Endothelial cell of umbilical vein (primary cell): Measurements from ENCODE around the gene SRRM5. TPM values are rescaled to one million over a fixed set of nuclear protein-coding genes. Genes with fewer than 3 reads are reported as not detected.

Experiments used
- BruUV-seq: library from RNA; stranded (reverse); fragments of 400-500 nt; replicated peaks from 2 replicates; lab custom pipeline; 2021; lab: Mats Ljungman, UMichigan
- CTCF ChIA-PET: fragments of 300-600, 350-600 bp; sonication (Branson Sonifier 250); formaldehyde crosslinking; loops from one replicate; lab custom pipeline; 2021; ENCODE audit warnings: antibody characterized with exemption, inconsistent platforms; lab: Charles Lee
- POLR2A ChIA-PET: fragments of 300-600, 350-600 bp; sonication (Branson Sonifier 250); formaldehyde crosslinking; loops from one replicate; lab custom pipeline; 2021; ENCODE audit warnings: antibody characterized with exemption, inconsistent platforms; lab: Charles Lee
- DNase-seq: peaks from one replicate; pipeline ENCODE4 v3.0.0-alpha.2; 2011; ENCODE audit warnings: low read depth, low spot score
- FAIRE-seq: peaks from 2 replicates; lab custom pipeline; 2011; peaks lifted over from hg19 to GRCh38; lab: Jason Lieb, UNC
- H2AFZ ChIP-seq: 2 replicates; pipeline ENCODE4 v1.6.0; 2012; ENCODE audit warnings: low read depth, low read length, control low read depth, inconsistent platforms
- H3K27ac ChIP-seq: 2 replicates; pipeline ENCODE4 v1.5.1; 2011; ENCODE audit warnings: low read depth, mild to moderate bottlenecking, control low read depth, low read length, moderate library complexity; ENCODE audit not compliant: insufficient read depth
- H3K27me3 ChIP-seq, 2 experiments: 2 replicates each; pipeline versions ENCODE4 v1.6.0 to v1.6.1; 2011; ENCODE audit warnings: low read length in 2 of 2, mixed read lengths in 1 of 2; ENCODE audit not compliant: control insufficient read depth in 2 of 2, insufficient read depth in 2 of 2
- H3K36me3 ChIP-seq, 2 experiments: 2 replicates in 1 of 2; 3 replicates in 1 of 2; pipeline ENCODE4 v1.5.1; 2011; ENCODE audit warnings: low read length in 2 of 2, mild to moderate bottlenecking in 1 of 2, moderate library complexity in 1 of 2; ENCODE audit not compliant: control insufficient read depth in 2 of 2, insufficient read depth in 2 of 2; ENCODE audit errors: extremely low read depth in 1 of 2
- H3K4me1 ChIP-seq: 3 replicates; pipeline ENCODE4 v1.5.1; 2011; ENCODE audit warnings: mild to moderate bottlenecking, low read length; ENCODE audit not compliant: control insufficient read depth, insufficient read depth; ENCODE audit errors: extremely low read depth
- H3K4me2 ChIP-seq: 2 replicates; pipeline ENCODE4 v1.6.1; 2011; ENCODE audit warnings: low read length, control low read depth, mixed read lengths; ENCODE audit not compliant: insufficient read depth
- H3K4me3 ChIP-seq, 3 experiments: fragments of 200-600 bp in 1 of 3; sonication (generic), shearing (Covaris generic) in 1 of 3; replicated peaks in 1 of 3; 2 replicates each; pipeline ENCODE4 v1.5.1; 2011 to 2016; ENCODE audit warnings: control low read depth in 3 of 3, low read length in 3 of 3, mild to moderate bottlenecking in 2 of 3, inconsistent platforms in 1 of 3, low read depth in 1 of 3, moderate library complexity in 1 of 3; ENCODE audit not compliant: insufficient read depth in 1 of 3
- H3K79me2 ChIP-seq: 2 replicates; pipeline ENCODE4 v1.6.0; 2012; ENCODE audit warnings: low read length, inconsistent platforms; ENCODE audit not compliant: control insufficient read depth, insufficient read depth
- H3K9ac ChIP-seq: replicated peaks from 2 replicates; pipeline ENCODE3; 2011; ENCODE audit warnings: low read length, control low read depth; ENCODE audit not compliant: insufficient read depth; ENCODE audit errors: extremely low read depth
- H3K9me1 ChIP-seq: replicated peaks from 3 replicates; pipeline ENCODE4 v1.6.0; 2011; ENCODE audit warnings: mild to moderate bottlenecking, low read length; ENCODE audit not compliant: control insufficient read depth, insufficient read depth; ENCODE audit errors: extremely low read depth
- H3K9me3 ChIP-seq: replicated peaks from 2 replicates; pipeline ENCODE4 v1.5.1; 2012; ENCODE audit warnings: low read length, inconsistent platforms; ENCODE audit not compliant: control insufficient read depth, insufficient read depth
- H4K20me1 ChIP-seq: replicated peaks from 2 replicates; pipeline ENCODE3; 2011; ENCODE audit warnings: mild to moderate bottlenecking, low read length; ENCODE audit not compliant: control insufficient read depth, insufficient read depth; ENCODE audit errors: extremely low read depth
- FOS ChIP-seq: IDR thresholded peaks from 2 replicates; pipeline ENCODE4 v1.6.1; 2011; ENCODE audit warnings: mild to moderate bottlenecking, low read length, moderate library complexity, borderline replicate concordance; ENCODE audit not compliant: insufficient read depth
- GATA2 ChIP-seq: IDR thresholded peaks from 2 replicates; pipeline ENCODE4 v1.7.0; 2011; ENCODE audit warnings: low read depth, mild to moderate bottlenecking, moderate library complexity, mixed read lengths, low read length; ENCODE audit not compliant: insufficient read length, insufficient read depth
- JUN ChIP-seq: IDR thresholded peaks from 2 replicates; pipeline ENCODE4 v1.6.1; 2011; ENCODE audit warnings: borderline replicate concordance, low read depth; ENCODE audit not compliant: insufficient read length, insufficient read depth
- MYC ChIP-seq: IDR thresholded peaks from one replicate; pipeline ENCODE4 v1.6.1; 2011; ENCODE audit warnings: mild to moderate bottlenecking, low read depth, low read length
- POLR2AphosphoS5 ChIP-seq: IDR thresholded peaks from 2 replicates; pipeline ENCODE4 v1.6.1; 2012; ENCODE audit warnings: low read depth, mild to moderate bottlenecking, control low read depth, low read length, moderate library complexity; ENCODE audit not compliant: insufficient read depth
- dilution Hi-C: fragments of 300-500 bp; cut with MboI; formaldehyde crosslinking; loops from one replicate; pipeline ENCODE4 v1.15.0; 2019; ENCODE audit warnings: low sequenced_read_pairs; ENCODE audit not compliant: extremely low pct_ligation_motif_present
- intact Hi-C: fragments of 100-400 bp; cut with micrococcal nuclease; formaldehyde crosslinking; loops from one replicate; pipeline ENCODE4 v1.10.0; 2022
- polyA plus RNA-seq, 4 experiments: library from polyadenylated mRNA; depleted of rRNA in 3 of 4; stranded (reverse) in 3 of 4; unstranded in 1 of 4; fragments of >200 nt; gene quantifications; 2 replicates each; pipeline versions ENCODE4 v1.2.1 to v1.2.3, GENCODE V29; 2011 to 2012; ENCODE audit warnings: missing spikeins in 1 of 4
- total RNA-seq: library from RNA; stranded (reverse); gene quantifications from 2 replicates; pipeline ENCODE4 v1.2.3, GENCODE V29; 2021
- TF ChIP-seq, protein P1 (sequence below), 2 donors: IDR thresholded peaks; 1 replicate in 1 of 2; 2 replicates in 1 of 2; pipeline ENCODE4 v1.5.1; 2011; ENCODE audit warnings: low read length in 2 of 2, mild to moderate bottlenecking in 2 of 2, moderate library complexity in 2 of 2, control low read depth in 1 of 2, inconsistent platforms in 1 of 2, low read depth in 1 of 2; ENCODE audit not compliant: insufficient read depth in 1 of 2; ENCODE audit errors: extremely low read depth in 1 of 2

SRRM5 gene
- total and polyA plus RNA-seq, 2 donors (not counting 3 experiments of a cell fraction or from before 2014, with no cell fraction given): 0.17 to 0.27 TPM

DNA sequence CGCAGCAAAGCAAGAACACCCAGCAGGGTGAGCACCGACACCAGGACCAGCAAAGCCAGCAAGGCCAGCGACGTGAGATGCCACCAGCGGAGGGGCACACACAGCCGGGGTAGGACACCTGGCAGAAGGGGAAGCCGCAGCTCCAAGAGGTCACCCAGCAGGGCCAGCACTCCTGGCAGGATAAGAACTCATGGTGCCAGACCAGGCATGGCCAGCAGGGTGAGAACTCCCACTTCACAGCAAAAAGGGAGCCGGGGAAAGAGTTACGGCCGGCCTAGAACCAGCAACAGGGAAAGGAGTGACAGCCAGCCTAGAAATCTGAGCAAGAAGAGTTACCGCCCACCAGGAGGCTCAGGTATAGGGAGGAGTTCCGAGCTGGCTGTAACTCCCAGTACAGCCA lies 486 bp downstream of the SRRM5 start:
- H3K4me2 ChIP-seq: no peak overlapping the region
- H3K27me3 ChIP-seq: no peaks in the 10 kb centered on the region
- H3K9me3 ChIP-seq: no peaks in the 10 kb centered on the region
- peaks cover 18% of the 10 kb centered on the region for H3K79me2 ChIP-seq
- peaks cover 0 to 30% of the 10 kb centered on the region in 2 experiments for H3K36me3 ChIP-seq
- CTCF ChIA-PET: no interaction called here
- H3K9ac ChIP-seq: no peak overlapping the region
- H3K4me1 ChIP-seq: no peaks in the 10 kb centered on the region
- H3K4me3 ChIP-seq: no peak overlapping the region
- H2AFZ ChIP-seq: no peak overlapping the region
- no TSS peak for BruUV-seq
- H4K20me1 ChIP-seq: no peaks in the 10 kb centered on the region
- H3K27ac ChIP-seq: no peak overlapping the region
- DNase-seq: no peak
- TF ChIP-seq POLR2AphosphoS5: no peak
- TF ChIP-seq, protein P1, sequence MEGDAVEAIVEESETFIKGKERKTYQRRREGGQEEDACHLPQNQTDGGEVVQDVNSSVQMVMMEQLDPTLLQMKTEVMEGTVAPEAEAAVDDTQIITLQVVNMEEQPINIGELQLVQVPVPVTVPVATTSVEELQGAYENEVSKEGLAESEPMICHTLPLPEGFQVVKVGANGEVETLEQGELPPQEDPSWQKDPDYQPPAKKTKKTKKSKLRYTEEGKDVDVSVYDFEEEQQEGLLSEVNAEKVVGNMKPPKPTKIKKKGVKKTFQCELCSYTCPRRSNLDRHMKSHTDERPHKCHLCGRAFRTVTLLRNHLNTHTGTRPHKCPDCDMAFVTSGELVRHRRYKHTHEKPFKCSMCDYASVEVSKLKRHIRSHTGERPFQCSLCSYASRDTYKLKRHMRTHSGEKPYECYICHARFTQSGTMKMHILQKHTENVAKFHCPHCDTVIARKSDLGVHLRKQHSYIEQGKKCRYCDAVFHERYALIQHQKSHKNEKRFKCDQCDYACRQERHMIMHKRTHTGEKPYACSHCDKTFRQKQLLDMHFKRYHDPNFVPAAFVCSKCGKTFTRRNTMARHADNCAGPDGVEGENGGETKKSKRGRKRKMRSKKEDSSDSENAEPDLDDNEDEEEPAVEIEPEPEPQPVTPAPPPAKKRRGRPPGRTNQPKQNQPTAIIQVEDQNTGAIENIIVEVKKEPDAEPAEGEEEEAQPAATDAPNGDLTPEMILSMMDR (IDR thresholded peaks at IDR 0.05; ENCODE audit: extremely low read depth in 1 of 2, insufficient read depth in 1 of 2, low read depth in 1 of 2, low read length in 2 of 2): no peak
- intact Hi-C loops: no loop called here
- no peak for FAIRE-seq
- POLR2A ChIA-PET: no interaction called here
- dilution Hi-C loops: no loop called here
- no peaks in the 10 kb centered on the region for H3K9me1 ChIP-seq

DNA sequence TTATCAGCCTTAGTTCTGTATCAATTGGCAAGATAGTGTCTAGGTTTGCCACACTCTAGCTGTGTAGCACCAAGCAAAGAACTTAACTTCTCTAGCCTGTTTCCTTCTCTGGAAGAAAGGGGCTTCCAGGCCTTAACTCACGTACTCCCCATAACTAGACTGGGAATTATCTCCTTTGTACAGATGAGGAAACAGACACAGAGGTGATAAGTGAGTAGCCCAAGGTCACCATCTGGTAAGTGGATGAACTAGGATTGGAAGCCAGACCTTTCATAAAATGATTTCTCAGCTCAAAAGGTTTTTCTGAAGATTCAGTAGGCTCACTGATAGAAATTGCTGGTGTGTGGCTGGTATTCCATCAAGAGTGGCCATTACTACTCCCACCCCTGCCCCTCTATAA lies 4.4 kb downstream of the SRRM5 start:
- H3K79me2 ChIP-seq: peaks cover 28% of the 10 kb centered on the region
- no peaks in the 10 kb centered on the region for H3K27me3 ChIP-seq
- no peak overlapping the region for H3K9ac ChIP-seq
- no peak overlapping the region for H3K4me3 ChIP-seq
- peaks cover 0 to 24% of the 10 kb centered on the region in 2 experiments for H3K36me3 ChIP-seq
- no peak overlapping the region for H3K4me2 ChIP-seq
- no peak overlapping the region for H2AFZ ChIP-seq
- no peaks in the 10 kb centered on the region for H3K9me3 ChIP-seq
- ChIA-PET CTCF (interaction anchor here (1.3 kb wide), 1 partner anchor 14 kb away, joined by 3 read pairs; no protein-coding TSS in a partner anchor), POLR2A (interaction anchor here (0.7 kb wide), 1 partner anchor 27 kb away, joined by 4 read pairs; no protein-coding TSS in a partner anchor)
- no peaks in the 10 kb centered on the region for H4K20me1 ChIP-seq
- intact Hi-C loops (no loop called here), dilution Hi-C loops (no loop called here)
- no peaks in the 10 kb centered on the region for H3K9me1 ChIP-seq
- BruUV-seq: no TSS peak
- H3K27ac ChIP-seq: no peak overlapping the region
- TF ChIP-seq MYC (no peak), GATA2 (no peak), JUN (no peak), FOS (no peak)
- peak; percentile 6 for DNase-seq
- FAIRE-seq: no peak
- H3K4me1 ChIP-seq: peaks cover 12% of the 10 kb centered on the region
